K562 (cell line): Measurements from ENCODE around the gene EMILIN3. TPM values are rescaled to one million over a fixed set of nuclear protein-coding genes. Genes with fewer than 3 reads are reported as not detected.

ENCODE experiments used
- ATAC-seq: fragments of 200-7000 bp; cut with Tn5 transposase; 3 replicates; pipeline ENCODE4 v1.9.1; 2020; ENCODE audit warnings: moderate library complexity
- BruUV-seq: library from RNA; stranded (reverse); fragments of 400-500 nt; replicated peaks from 2 replicates; lab custom pipeline; 2021; lab: Mats Ljungman, UMichigan
- CTCF ChIA-PET: fragments of 300-600 bp; formaldehyde crosslinking; extraction: SDS; loops from one replicate; lab custom pipeline; 2021; ENCODE audit warnings: low intra/inter-chr PET ratio; lab: Yijun Ruan, JAX
- POLR2A ChIA-PET: fragments of 300-600, 350-650 bp; sonication (Branson Sonifier 250); formaldehyde crosslinking; extraction: SDS; loops from one replicate; lab custom pipeline; 2021; ENCODE audit warnings: antibody characterized with exemption, inconsistent platforms; lab: Yijun Ruan, JAX
- DNase-seq, 4 experiments: peaks; one replicate each; pipeline versions ENCODE4 v3.0.0 to v3.0.0-alpha.2; 2011 to 2018; ENCODE audit warnings: low spot score in 3 of 4, mixed read lengths in 3 of 4; ENCODE audit errors: extremely low read depth in 1 of 4
- FAIRE-seq: peaks from 2 replicates; lab custom pipeline; 2011; peaks lifted over from hg19 to GRCh38; lab: Jason Lieb, UNC
- H2AFZ ChIP-seq: 2 replicates; pipeline ENCODE4 v1.6.0; 2011; ENCODE audit warnings: low read depth, low read length, control low read depth, inconsistent platforms
- H3K27ac ChIP-seq: fragments of 200-600 bp; 3 replicates; pipeline ENCODE4 v1.8.0; 2011; ENCODE audit warnings: low read depth, mild to moderate bottlenecking, control low read depth, inconsistent platforms, low read length, moderate library complexity, mixed read lengths; ENCODE audit errors: extremely low read depth
- H3K27me3 ChIP-seq, 2 experiments: fragments of 300-600 bp in 1 of 2; 2 replicates in 1 of 2; 3 replicates in 1 of 2; pipeline versions ENCODE4 v1.6.0 to v1.8.0; 2011; ENCODE audit warnings: inconsistent platforms in 2 of 2, low read length in 2 of 2, mild to moderate bottlenecking in 1 of 2, mixed read lengths in 1 of 2, moderate library complexity in 1 of 2; ENCODE audit not compliant: control insufficient read depth in 2 of 2, insufficient read depth in 2 of 2
- H3K36me3 ChIP-seq: fragments of 300-600 bp; 3 replicates; pipeline ENCODE4 v1.8.0; 2011; ENCODE audit warnings: mild to moderate bottlenecking, low read length, inconsistent platforms; ENCODE audit not compliant: control insufficient read depth, insufficient read depth
- H3K4me1 ChIP-seq, 2 experiments: fragments of 200-600 bp in 1 of 2; replicated peaks in 1 of 2; 2 replicates in 1 of 2; 3 replicates in 1 of 2; pipeline versions ENCODE4 v1.5.1 to v1.8.0; 2011; ENCODE audit warnings: inconsistent platforms in 2 of 2, low read length in 2 of 2, mild to moderate bottlenecking in 1 of 2, mixed read lengths in 1 of 2, moderate library complexity in 1 of 2; ENCODE audit not compliant: control insufficient read depth in 2 of 2, insufficient read depth in 2 of 2
- H3K4me2 ChIP-seq: 2 replicates; pipeline ENCODE4 v1.6.1; 2011; ENCODE audit warnings: low read length, control low read depth, inconsistent platforms, mixed read lengths; ENCODE audit not compliant: insufficient read depth
- H3K4me3 ChIP-seq: fragments of 200-600 bp; sonication (generic), shearing (Covaris generic); 2 replicates; pipeline ENCODE4 v1.5.1; 2016; ENCODE audit warnings: control low read depth, inconsistent platforms
- H3K79me2 ChIP-seq: fragments of 200-600 bp; 3 replicates; pipeline ENCODE4 v1.8.0; 2011; ENCODE audit warnings: low read length, inconsistent platforms; ENCODE audit not compliant: control insufficient read depth, insufficient read depth
- H3K9ac ChIP-seq, 2 experiments: 2 replicates each; pipeline versions ENCODE4 v1.6.0 to v1.6.1; 2011; ENCODE audit warnings: low read depth in 2 of 2, low read length in 2 of 2, control low read depth in 1 of 2, inconsistent platforms in 1 of 2, mild to moderate bottlenecking in 1 of 2, mixed read lengths in 1 of 2; ENCODE audit not compliant: insufficient read depth in 1 of 2
- H3K9me1 ChIP-seq: one replicate; pipeline ENCODE4 v1.6.0; 2011; ENCODE audit warnings: inconsistent platforms, mild to moderate bottlenecking, low read length, moderate library complexity; ENCODE audit not compliant: control insufficient read depth, insufficient read depth
- H3K9me3 ChIP-seq: replicated peaks from 2 replicates; pipeline ENCODE4 v1.5.1; 2011; ENCODE audit warnings: low read depth, low read length, inconsistent platforms; ENCODE audit not compliant: control insufficient read depth, insufficient read depth
- H4K20me1 ChIP-seq: replicated peaks from 2 replicates; pipeline ENCODE4 v1.6.1; 2011; ENCODE audit warnings: low read length, inconsistent platforms, mixed read lengths; ENCODE audit not compliant: control insufficient read depth, insufficient read depth
- BRD4 ChIP-seq: fragments of 200-600 bp; sonication (generic); IDR thresholded peaks from 2 replicates; pipeline ENCODE4 v1.6.1; 2017; ENCODE audit warnings: inconsistent platforms
- E2F4 ChIP-seq: sonication (generic); formaldehyde crosslinking; IDR thresholded peaks from 2 replicates; pipeline ENCODE4 v1.8.0; 2022; ENCODE audit warnings: mild to moderate bottlenecking, low read depth, missing genetic modification reagents
- ELF4 ChIP-seq: fragments of 450-650 bp; formaldehyde crosslinking; IDR thresholded peaks from 2 replicates; pipeline ENCODE4 v1.4.0; 2022; ENCODE audit warnings: missing genetic modification characterization
- ERF ChIP-seq: fragments of 450-650 bp; formaldehyde crosslinking; IDR thresholded peaks from 2 replicates; pipeline ENCODE4 v1.4.0; 2020; ENCODE audit warnings: mild to moderate bottlenecking, mixed read lengths
- FOXJ3 ChIP-seq: sonication (generic); formaldehyde crosslinking; IDR thresholded peaks from 2 replicates; pipeline ENCODE4 v1.4.0; 2020; ENCODE audit warnings: mild to moderate bottlenecking, missing genetic modification reagents
- GATA2 ChIP-seq: sonication (generic); formaldehyde crosslinking; IDR thresholded peaks from 2 replicates; pipeline ENCODE4 v1.4.0; 2020; ENCODE audit warnings: mild to moderate bottlenecking, missing genetic modification reagents
- JUND ChIP-seq, 2 experiments: IDR thresholded peaks; 2 replicates in 1 of 2; 3 replicates in 1 of 2; pipeline ENCODE4 v1.6.1; 2011; ENCODE audit warnings: borderline replicate concordance in 2 of 2, low read depth in 2 of 2, low read length in 2 of 2, improper control_type of control experiment in 1 of 2, missing biosample characterization in 1 of 2, missing genetic modification characterization in 1 of 2, missing genetic modification reagents in 1 of 2
- KLF10 ChIP-seq: fragments of 250-450 bp; sonication (Bioruptor Pico); IDR thresholded peaks from 2 replicates; pipeline ENCODE4 v1.6.1; 2021; ENCODE audit warnings: matching md5 sums
- NCOA6 ChIP-seq: fragments of 450-650 bp; IDR thresholded peaks from 2 replicates; pipeline ENCODE4 v1.6.1; 2017; ENCODE audit warnings: mild to moderate bottlenecking
- NEUROD1 ChIP-seq: fragments of 150-350 bp; IDR thresholded peaks from 2 replicates; pipeline ENCODE4 v1.6.1; 2014; ENCODE audit warnings: borderline replicate concordance, low read length, low read depth; ENCODE audit not compliant: partially characterized antibody
- RNF219 ChIP-seq: fragments of 250-450 bp; sonication (Bioruptor Pico); IDR thresholded peaks from 2 replicates; pipeline ENCODE4 v1.5.0; 2022; ENCODE audit warnings: mild to moderate bottlenecking
- ZBTB1 ChIP-seq: sonication (generic); formaldehyde crosslinking; IDR thresholded peaks from 2 replicates; pipeline ENCODE4 v1.8.1; 2023; ENCODE audit warnings: missing genetic modification reagents, low read depth, mild to moderate bottlenecking, borderline replicate concordance
- ZKSCAN8 ChIP-seq: fragments of 200-800 bp; sonication (Bioruptor generic); IDR thresholded peaks from 2 replicates; pipeline ENCODE4 v1.6.1; 2016; ENCODE audit warnings: missing genetic modification characterization, missing compliant biosample characterization
- ZNF133 ChIP-seq: fragments of 250-450 bp; sonication (Bioruptor Pico); IDR thresholded peaks from 2 replicates; pipeline ENCODE4 v1.4.0; 2020; ENCODE audit warnings: mild to moderate bottlenecking
- ZNF224 ChIP-seq: sonication (generic); formaldehyde crosslinking; IDR thresholded peaks from 2 replicates; pipeline ENCODE4 v1.8.0; 2022; ENCODE audit warnings: mild to moderate bottlenecking, missing genetic modification reagents
- ZNF408 ChIP-seq: fragments of 250-450 bp; sonication (Bioruptor Pico); IDR thresholded peaks from 2 replicates; pipeline ENCODE4 v1.4.0; 2020; ENCODE audit warnings: low read depth, mild to moderate bottlenecking, moderate library complexity
- ZNF449 ChIP-seq: fragments of 250-450 bp; sonication (Bioruptor Pico); IDR thresholded peaks from 2 replicates; pipeline ENCODE4 v1.8.0; 2022; ENCODE audit warnings: moderate library complexity, mild to moderate bottlenecking, inconsistent platforms
- ZNF707 ChIP-seq: fragments of 250-450 bp; sonication (Bioruptor Pico); conservative IDR thresholded peaks from 2 replicates; pipeline ENCODE4 v1.8.0; 2022; ENCODE audit warnings: inconsistent platforms, mild to moderate bottlenecking, moderate library complexity
- WGBS: fragments of 100-300 bp; shearing (Covaris generic); methylation state at CpG from one replicate; pipeline ENCODE4 v1.1.6; 2016; ENCODE audit warnings: low coverage, mixed read lengths; ENCODE audit not compliant: insufficient coverage; ENCODE audit errors: missing lambda C conversion rate; 5-methylcytosine and 5-hydroxymethylcytosine counted together
- in situ Hi-C: fragments of 300-500 bp; cut with MboI; formaldehyde crosslinking; loops from 4 replicates; pipeline ENCODE4 v1.15.0; 2018; ENCODE audit warnings: inconsistent platforms, mixed read lengths
- intact Hi-C: fragments of 100-400 bp; cut with micrococcal nuclease; formaldehyde crosslinking; loops from 2 replicates; pipeline ENCODE4 v1.14.2; 2022
- polyA plus RNA-seq, 8 experiments: library from polyadenylated mRNA; depleted of rRNA in 4 of 8; stranded (reverse) in 5 of 8; unstranded in 3 of 8; fragments of >200 nt; fragmentation: Nextera tagmentation in 2 of 8; fragmentation: Illumina TruSeq in 1 of 8; extraction: Ambion mirVana in 2 of 8; extraction: Trizol in 1 of 8; gene quantifications; 2 replicates each; pipeline versions ENCODE4 v1.2.1 to v1.2.3, GENCODE V29; 2011 to 2014; ENCODE audit warnings: inconsistent platforms in 1 of 8, missing spikeins in 1 of 8
- total RNA-seq, 7 experiments: library from RNA; depleted of rRNA in 6 of 7; stranded (reverse); fragments of >200 nt in 6 of 7; fragmentation: Illumina TruSeq in 2 of 7; extraction: Trizol in 2 of 7; gene quantifications; 2 replicates each; pipeline versions ENCODE4 v1.2.1 to v1.2.3, GENCODE V29; 2011 to 2021; ENCODE audit warnings: low replicate concordance in 1 of 7

EMILIN3 gene
- total and polyA plus RNA-seq, 9 of the 15 experiments (the other 6 are each of a cell fraction or from before 2014, with no cell fraction given), result 0.01 to 0.07 TPM; not detected in 7

- TF ChIP-seq ZKSCAN8 (CRISPR knock-in tag), result no peak
- no peak for TF ChIP-seq ZBTB1 (CRISPR knock-in tag)
- TF ChIP-seq, all 486 proteins: peak for 0
Measured at GRCh38 chr20:41406353-41406752, 39.7 kb upstream of the EMILIN3 start (continued).

- Histone ChIP-seq H2AFZ (no peak overlapping the region), H3K36me3 (peaks cover 47% of the 10 kb centered on the region; the same call in 2 of the 3 replicates), H3K9me3 (no peaks in the 10 kb centered on the region), H3K27me3 (no peaks in the 10 kb centered on the region), H3K9ac (no peak overlapping the region), H3K9me1 (no peaks in the 10 kb centered on the region), H3K4me2 (no peak overlapping the region), H3K27ac (no peak overlapping the region), H3K4me1 (peaks cover 0 to 4% of the 10 kb centered on the region in 2 experiments; a peak in 3 of 5 replicates), H4K20me1 (no peaks in the 10 kb centered on the region; the same call in 1 of the 2 replicates), H3K79me2 (no peaks in the 10 kb centered on the region), H3K4me3 (no peak overlapping the region)
- ATAC-seq, result no peak
- in situ Hi-C loops, result no loop called here
- no TSS peak for BruUV-seq
- ChIA-PET POLR2A (no interaction called here), CTCF (no interaction called here)
- no peak for FAIRE-seq
- DNase-seq, result no peak
- TF ChIP-seq GATA2 (CRISPR knock-in tag) (no peak), NCOA6 (no peak), ZNF133 (CRISPR knock-in tag) (no peak), E2F4 (CRISPR knock-in tag) (no peak), KLF10 (CRISPR knock-in tag) (no peak), BRD4 (no peak), ZNF707 (CRISPR knock-in tag) (no peak), FOXJ3 (CRISPR knock-in tag) (no peak), ZNF224 (CRISPR knock-in tag) (no peak), ZNF449 (no peak), ERF (CRISPR knock-in tag) (no peak), JUND (IDR thresholded peaks at IDR 0.05; ENCODE audit: borderline replicate concordance, low read depth, low read length) (no peak), JUND (tag; IDR thresholded peaks at IDR 0.05; ENCODE audit: borderline replicate concordance, low read depth, low read length) (no peak), ZNF408 (CRISPR knock-in tag) (no peak), RNF219 (CRISPR knock-in tag) (no peak), ELF4 (CRISPR knock-in tag) (no peak), NEUROD1 (no peak)
- WGBS, result 91% methylated on average over 3 of the region's 3 CpGs
- intact Hi-C loops, result no loop called here
Measured at GRCh38 chr20:41405436-41405835, 38.8 kb upstream of the EMILIN3 start.
